CD4-positive, alpha-beta T cell (primary cell): ENCODE data around the gene CAMSAP2. TPM values are rescaled to one million over a fixed set of nuclear protein-coding genes. Genes with fewer than 3 reads are reported as not detected.

Experiments used
- ATAC-seq: fragments of 200-7000 bp; cut with Tn5 transposase; one replicate; pipeline ENCODE4 v1.10.0; 2022; ENCODE audit warnings: mild to moderate bottlenecking; ENCODE audit not compliant: poor library complexity
- CTCF ChIA-PET: fragments of 350-600 bp; sonication (Branson Sonifier 250); formaldehyde crosslinking; loops from one replicate; lab custom pipeline; 2021; ENCODE audit warnings: antibody characterized with exemption, inconsistent platforms; lab: Charles Lee
- POLR2A ChIA-PET: fragments of 350-600 bp; sonication (Branson Sonifier 250); formaldehyde crosslinking; loops from one replicate; lab custom pipeline; 2021; ENCODE audit warnings: antibody characterized with exemption, inconsistent platforms; lab: Charles Lee
- DNase-seq, 14 experiments: peaks; one replicate each; pipeline ENCODE4 v3.0.0-alpha.2; 2013 to 2020; ENCODE audit warnings: mixed read lengths in 2 of 14
- H3K27ac ChIP-seq, 2 donors: one replicate each; pipeline versions ENCODE4 v1.5.1 to v1.7.0; 2013; ENCODE audit warnings: low read length in 2 of 2, low read depth in 1 of 2, mild to moderate bottlenecking in 1 of 2
- H3K27me3 ChIP-seq, 2 experiments: 1 replicate in 1 of 2; 2 replicates in 1 of 2; pipeline versions ENCODE4 v1.6.1 to v1.7.0; 2013; ENCODE audit warnings: low read length in 2 of 2, control low read depth in 1 of 2, mild to moderate bottlenecking in 1 of 2, moderate library complexity in 1 of 2; ENCODE audit not compliant: insufficient read depth in 2 of 2, control insufficient read depth in 1 of 2
- H3K36me3 ChIP-seq: one replicate; pipeline ENCODE4 v1.6.1; 2013; ENCODE audit warnings: low read length, control low read depth; ENCODE audit not compliant: insufficient read depth
- H3K4me1 ChIP-seq: one replicate; pipeline ENCODE4 v1.6.1; 2013; ENCODE audit warnings: low read length, control low read depth; ENCODE audit not compliant: insufficient read depth
- H3K4me3 ChIP-seq: one replicate; pipeline ENCODE4 v1.5.1; 2013; ENCODE audit warnings: mild to moderate bottlenecking, low read length, moderate library complexity
- H3K9me3 ChIP-seq, 2 experiments: 1 replicate in 1 of 2; 2 replicates in 1 of 2; pipeline versions ENCODE4 v1.6.1 to v1.7.0; 2013; ENCODE audit warnings: low read length in 2 of 2, mild to moderate bottlenecking in 2 of 2, control low read depth in 1 of 2, moderate library complexity in 1 of 2; ENCODE audit not compliant: control insufficient read depth in 1 of 2, insufficient read depth in 1 of 2
- H3K27ac Mint-ChIP-seq: one replicate; pipeline ENCODE4 v1.8.0; 2020; ENCODE audit warnings: mixed read lengths
- H3K27me3 Mint-ChIP-seq: one replicate; pipeline ENCODE4 v1.8.0; 2021; ENCODE audit warnings: mixed read lengths
- H3K36me3 Mint-ChIP-seq: one replicate; pipeline ENCODE4 v1.8.0; 2021; ENCODE audit warnings: low read depth, mixed read lengths
- H3K4me1 Mint-ChIP-seq: one replicate; pipeline ENCODE4 v1.8.0; 2021; ENCODE audit warnings: low read depth, mixed read lengths
- H3K4me3 Mint-ChIP-seq: one replicate; pipeline ENCODE4 v1.8.0; 2020; ENCODE audit warnings: mild to moderate bottlenecking, mixed read lengths
- H3K9me3 Mint-ChIP-seq: one replicate; pipeline ENCODE4 v1.8.0; 2020; ENCODE audit warnings: mixed read lengths
- intact Hi-C, 2 experiments: fragments of 100-400 bp; cut with DNase I in 1 of 2; cut with micrococcal nuclease in 1 of 2; formaldehyde crosslinking; loops; one replicate each; pipeline versions ENCODE4 v1.15.1 to v1.9.0; 2023 to 2025; cut with DNase I, micrococcal nuclease
- total RNA-seq, 174 experiments: library from RNA in 2 of 174; stranded (reverse) in 2 of 174; gene quantifications; one replicate each; pipeline ENCODE4 v1.2.3 and lab custom pipeline; 2021 to 2026
- TF ChIP-seq, protein P1 (sequence below): fragments of 200-600 bp; IDR thresholded peaks from one replicate; pipeline ENCODE4 v1.8.0; 2022; ENCODE audit warnings: antibody characterized with exemption, mild to moderate bottlenecking

The CAMSAP2 gene
- total RNA-seq, 2 experiments from 2014 or later: 4.4 to 5.7 TPM

DNA sequence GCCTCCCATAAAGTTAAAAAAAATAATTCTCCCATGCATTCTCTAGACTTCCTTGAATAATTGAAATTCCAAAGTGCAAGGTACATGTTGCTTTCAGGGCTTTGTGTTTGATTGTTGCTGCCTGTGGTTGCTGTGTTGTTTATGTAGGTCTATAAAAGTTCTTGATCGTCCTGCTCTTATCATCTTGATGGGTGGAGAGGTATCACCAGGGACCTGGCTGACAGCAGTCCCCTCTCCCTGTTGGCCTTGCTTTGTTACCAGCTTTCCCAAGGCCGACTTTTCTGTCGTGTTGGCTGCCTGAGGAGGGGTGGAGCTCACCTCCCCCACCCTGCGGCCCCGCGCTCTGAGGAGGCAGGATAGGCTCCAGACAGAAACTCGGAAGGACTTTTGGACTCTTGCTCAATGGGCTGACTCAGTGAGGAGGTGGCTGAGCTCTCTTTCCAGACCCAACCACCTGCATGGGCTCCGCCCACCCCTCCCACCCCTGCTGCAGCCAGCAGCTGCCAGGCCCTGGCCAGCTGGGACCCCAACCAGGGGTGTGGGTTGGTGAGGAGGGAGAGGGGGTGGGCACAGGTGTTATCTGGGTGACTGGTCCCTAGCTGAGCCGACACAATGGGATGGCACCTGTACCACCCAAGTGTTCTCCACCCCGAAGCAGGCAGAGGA, 158.0 kb downstream of the CAMSAP2 start:
- intact Hi-C loops: no loop called here
- Histone ChIP-seq H3K27ac (no peak overlapping the region), H3K36me3 (no peaks in the 10 kb centered on the region), H3K4me1 (peaks cover 6% of the 10 kb centered on the region), H3K27me3 (peaks cover 3 to 18% of the 10 kb centered on the region in 2 experiments), H3K4me3 (no peak overlapping the region), H3K9me3 (no peaks in the 10 kb centered on the region)
- CTCF ChIA-PET: no interaction called here
- Mint-ChIP-seq H3K27ac (no peak overlapping the region), H3K36me3 (no peaks in the 10 kb centered on the region), H3K27me3 (peaks cover 14% of the 10 kb centered on the region), H3K9me3 (no peaks in the 10 kb centered on the region), H3K4me1 (peaks cover 7% of the 10 kb centered on the region), H3K4me3 (no peak overlapping the region)
- ATAC-seq: no peak
- TF ChIP-seq, protein P1, sequence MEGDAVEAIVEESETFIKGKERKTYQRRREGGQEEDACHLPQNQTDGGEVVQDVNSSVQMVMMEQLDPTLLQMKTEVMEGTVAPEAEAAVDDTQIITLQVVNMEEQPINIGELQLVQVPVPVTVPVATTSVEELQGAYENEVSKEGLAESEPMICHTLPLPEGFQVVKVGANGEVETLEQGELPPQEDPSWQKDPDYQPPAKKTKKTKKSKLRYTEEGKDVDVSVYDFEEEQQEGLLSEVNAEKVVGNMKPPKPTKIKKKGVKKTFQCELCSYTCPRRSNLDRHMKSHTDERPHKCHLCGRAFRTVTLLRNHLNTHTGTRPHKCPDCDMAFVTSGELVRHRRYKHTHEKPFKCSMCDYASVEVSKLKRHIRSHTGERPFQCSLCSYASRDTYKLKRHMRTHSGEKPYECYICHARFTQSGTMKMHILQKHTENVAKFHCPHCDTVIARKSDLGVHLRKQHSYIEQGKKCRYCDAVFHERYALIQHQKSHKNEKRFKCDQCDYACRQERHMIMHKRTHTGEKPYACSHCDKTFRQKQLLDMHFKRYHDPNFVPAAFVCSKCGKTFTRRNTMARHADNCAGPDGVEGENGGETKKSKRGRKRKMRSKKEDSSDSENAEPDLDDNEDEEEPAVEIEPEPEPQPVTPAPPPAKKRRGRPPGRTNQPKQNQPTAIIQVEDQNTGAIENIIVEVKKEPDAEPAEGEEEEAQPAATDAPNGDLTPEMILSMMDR: no peak
- POLR2A ChIA-PET: interaction anchor here (0.6 kb wide), 1 partner anchor 11 kb away, joined by 3 read pairs; no protein-coding TSS in a partner anchor
- DNase-seq: no peak

DNA sequence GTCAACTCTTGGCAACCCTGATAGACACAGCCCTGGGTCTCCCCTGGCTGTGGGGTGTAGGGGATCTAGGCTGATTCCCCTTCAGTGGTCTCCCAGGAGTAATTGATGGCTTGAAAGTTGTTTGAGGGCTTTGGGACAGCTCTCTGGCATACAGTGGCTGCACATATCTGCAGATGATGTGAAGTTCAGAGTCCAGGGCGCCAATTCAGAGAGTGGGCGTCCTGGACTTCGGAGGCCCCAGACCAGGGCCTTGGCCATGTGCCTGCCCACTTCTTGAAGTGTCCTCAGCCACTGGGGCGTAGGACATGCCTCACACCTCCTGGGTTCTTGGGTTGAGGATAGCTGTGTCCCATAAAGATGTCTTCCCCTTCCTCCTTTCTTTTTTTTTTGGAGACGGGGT, 158.6 kb downstream of the CAMSAP2 start:
- peaks cover under 1% of the 10 kb centered on the region for H3K4me1 Mint-ChIP-seq
- H3K4me3 Mint-ChIP-seq: no peak overlapping the region
- TF ChIP-seq, protein P1: no peak
- DNase-seq (no peak), ATAC-seq (no peak)
- Histone ChIP-seq H3K36me3 (no peaks in the 10 kb centered on the region), H3K4me1 (peaks cover 2% of the 10 kb centered on the region), H3K27ac (no peak overlapping the region), H3K27me3 (peaks cover 3 to 13% of the 10 kb centered on the region in 2 experiments), H3K4me3 (no peak overlapping the region), H3K9me3 (no peaks in the 10 kb centered on the region)
- no peaks in the 10 kb centered on the region for H3K36me3 Mint-ChIP-seq
- no peaks in the 10 kb centered on the region for H3K9me3 Mint-ChIP-seq
- ChIA-PET POLR2A (no interaction called here), CTCF (no interaction called here)
- no peak overlapping the region for H3K27ac Mint-ChIP-seq
- H3K27me3 Mint-ChIP-seq: peaks cover 8% of the 10 kb centered on the region
- intact Hi-C loops: no loop called here

DNA sequence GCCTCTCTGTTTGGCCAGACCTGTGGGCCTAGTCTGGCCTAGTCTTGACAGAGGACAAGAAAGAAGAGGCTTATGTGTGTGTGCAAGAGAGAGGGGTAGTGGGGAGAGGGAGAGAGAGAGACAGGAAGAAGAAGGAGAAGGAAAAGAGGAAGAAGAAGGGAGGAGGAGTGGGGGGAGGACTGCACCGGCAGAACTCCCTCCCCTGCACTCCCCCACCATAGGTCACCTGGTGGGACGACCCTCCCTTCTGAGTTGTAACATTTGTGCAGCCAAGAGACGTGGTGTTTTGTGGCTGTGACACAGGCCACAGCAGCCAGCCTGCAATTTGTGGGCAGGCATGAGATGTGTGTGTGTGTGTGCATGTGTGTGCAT, 160.3 kb downstream of the CAMSAP2 start:
- H3K9me3 Mint-ChIP-seq: no peaks in the 10 kb centered on the region
- TF ChIP-seq, protein P1: no peak
- no peak for ATAC-seq
- ChIA-PET CTCF (no interaction called here), POLR2A (no interaction called here)
- H3K9me3 ChIP-seq: no peaks in the 10 kb centered on the region
- no peak overlapping the region for H3K27ac ChIP-seq
- H3K4me1 ChIP-seq: no peaks in the 10 kb centered on the region
- intact Hi-C loops: no loop called here
- no peaks in the 10 kb centered on the region for H3K4me1 Mint-ChIP-seq
- no peak overlapping the region for H3K4me3 Mint-ChIP-seq
- no peaks in the 10 kb centered on the region for H3K36me3 ChIP-seq
- H3K27me3 ChIP-seq: peaks cover 0 to 3% of the 10 kb centered on the region in 2 experiments
- H3K27ac Mint-ChIP-seq: no peak overlapping the region
- no peak for DNase-seq
- no peaks in the 10 kb centered on the region for H3K36me3 Mint-ChIP-seq
- H3K27me3 Mint-ChIP-seq: no peaks in the 10 kb centered on the region
- H3K4me3 ChIP-seq: no peak overlapping the region
